ENCODE data around the gene TMEM231. TPM values are rescaled to one million over a fixed set of nuclear protein-coding genes. Genes with fewer than 3 reads are reported as not detected.
"Not testable (repeated sequence)": the region's sequence is repeated elsewhere in the genome, so short reads cannot be mapped to it uniquely, and the experiment has no call there.

Gene TMEM231
- total and polyA plus RNA-seq, 2 donors from 2014 or later: 8.6 to 13.7 TPM

DNA sequence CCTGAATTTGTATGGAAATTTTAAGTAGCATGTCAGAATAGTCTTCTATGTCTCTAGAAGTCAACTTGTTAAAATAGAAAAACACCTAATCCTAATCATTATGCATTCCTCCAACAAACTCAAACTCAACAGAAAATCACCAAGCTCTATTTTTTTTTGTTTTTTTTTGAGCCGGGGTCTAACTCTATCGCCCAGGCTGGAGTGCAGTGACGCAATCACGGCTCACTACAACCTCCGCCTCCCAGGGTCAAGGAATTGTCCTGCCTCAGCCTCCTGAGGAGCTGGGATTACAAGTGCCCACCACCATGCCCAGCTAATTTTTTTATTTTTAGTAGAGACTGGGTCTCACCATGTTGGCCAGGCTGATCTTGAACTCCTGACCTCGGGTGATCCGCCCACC lies 9.8 kb downstream of the TMEM231 start:
- no peak for FAIRE-seq
- DNase-seq: no peak
- H3K4me3 ChIP-seq (ENCODE audit: low read length in 3 of 3): no peak overlapping the region
- H3K4me1 ChIP-seq (ENCODE audit: control insufficient read depth in 2 of 3, insufficient read depth in 2 of 3, low read depth in 1 of 3, low read length in 3 of 3): no peaks in the 10 kb centered on the region
- H3K9me3 ChIP-seq (ENCODE audit: control insufficient read depth in 2 of 3, insufficient read depth in 1 of 3, low read length in 3 of 3): no peaks in the 10 kb centered on the region
- no peaks in the 10 kb centered on the region for H3K27me3 ChIP-seq (ENCODE audit: control insufficient read depth, insufficient read depth, low read length)
- intact Hi-C loops (cut with DNase I): no loop called here
- no peak overlapping the region for H3K27ac ChIP-seq (ENCODE audit: low read depth in 2 of 2, low read length in 2 of 2)
- H3K36me3 ChIP-seq (ENCODE audit: control insufficient read depth in 2 of 3, insufficient read depth in 3 of 3, low read length in 3 of 3): no peaks in the 10 kb centered on the region
- TF ChIP-seq, protein P1, sequence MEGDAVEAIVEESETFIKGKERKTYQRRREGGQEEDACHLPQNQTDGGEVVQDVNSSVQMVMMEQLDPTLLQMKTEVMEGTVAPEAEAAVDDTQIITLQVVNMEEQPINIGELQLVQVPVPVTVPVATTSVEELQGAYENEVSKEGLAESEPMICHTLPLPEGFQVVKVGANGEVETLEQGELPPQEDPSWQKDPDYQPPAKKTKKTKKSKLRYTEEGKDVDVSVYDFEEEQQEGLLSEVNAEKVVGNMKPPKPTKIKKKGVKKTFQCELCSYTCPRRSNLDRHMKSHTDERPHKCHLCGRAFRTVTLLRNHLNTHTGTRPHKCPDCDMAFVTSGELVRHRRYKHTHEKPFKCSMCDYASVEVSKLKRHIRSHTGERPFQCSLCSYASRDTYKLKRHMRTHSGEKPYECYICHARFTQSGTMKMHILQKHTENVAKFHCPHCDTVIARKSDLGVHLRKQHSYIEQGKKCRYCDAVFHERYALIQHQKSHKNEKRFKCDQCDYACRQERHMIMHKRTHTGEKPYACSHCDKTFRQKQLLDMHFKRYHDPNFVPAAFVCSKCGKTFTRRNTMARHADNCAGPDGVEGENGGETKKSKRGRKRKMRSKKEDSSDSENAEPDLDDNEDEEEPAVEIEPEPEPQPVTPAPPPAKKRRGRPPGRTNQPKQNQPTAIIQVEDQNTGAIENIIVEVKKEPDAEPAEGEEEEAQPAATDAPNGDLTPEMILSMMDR (IDR thresholded peaks at IDR 0.05; ENCODE audit: borderline replicate concordance, extremely low read depth, insufficient read depth): no peak
- no peak overlapping the region for H3K9ac ChIP-seq (ENCODE audit: low read length in 3 of 3)

DNA sequence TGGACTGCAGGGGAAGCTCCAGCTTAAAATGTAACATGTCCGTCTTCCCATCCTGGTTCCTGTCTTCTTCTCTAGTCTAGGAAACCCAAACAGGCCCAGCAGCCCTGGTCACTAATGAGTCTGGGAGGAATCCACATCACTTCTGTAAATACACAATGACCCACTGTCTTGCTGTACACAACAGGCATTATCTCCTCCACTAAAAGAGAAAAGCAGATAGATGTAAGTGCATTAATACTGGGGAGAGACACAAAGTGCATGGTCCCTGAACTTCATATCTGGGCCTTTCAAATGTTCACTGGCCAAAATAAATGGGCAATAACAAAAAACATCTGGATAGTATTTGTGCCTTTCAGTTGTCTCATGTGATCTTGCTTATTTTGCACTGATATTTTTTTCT lies 10.2 kb downstream of the TMEM231 start:
- H3K4me3 ChIP-seq (ENCODE audit: low read length in 3 of 3); H3K4me1 ChIP-seq (ENCODE audit: control insufficient read depth in 2 of 3, insufficient read depth in 2 of 3, low read depth in 1 of 3, low read length in 3 of 3); DNase-seq; H3K36me3 ChIP-seq (ENCODE audit: control insufficient read depth in 2 of 3, insufficient read depth in 3 of 3, low read length in 3 of 3); H3K27me3 ChIP-seq (ENCODE audit: control insufficient read depth, insufficient read depth, low read length); H3K9me3 ChIP-seq (ENCODE audit: control insufficient read depth in 2 of 3, insufficient read depth in 1 of 3, low read length in 3 of 3); intact Hi-C loops (cut with DNase I); H3K27ac ChIP-seq (ENCODE audit: low read depth in 2 of 2, low read length in 2 of 2); FAIRE-seq; H3K9ac ChIP-seq (ENCODE audit: low read length in 3 of 3): not testable (repeated sequence)

DNA sequence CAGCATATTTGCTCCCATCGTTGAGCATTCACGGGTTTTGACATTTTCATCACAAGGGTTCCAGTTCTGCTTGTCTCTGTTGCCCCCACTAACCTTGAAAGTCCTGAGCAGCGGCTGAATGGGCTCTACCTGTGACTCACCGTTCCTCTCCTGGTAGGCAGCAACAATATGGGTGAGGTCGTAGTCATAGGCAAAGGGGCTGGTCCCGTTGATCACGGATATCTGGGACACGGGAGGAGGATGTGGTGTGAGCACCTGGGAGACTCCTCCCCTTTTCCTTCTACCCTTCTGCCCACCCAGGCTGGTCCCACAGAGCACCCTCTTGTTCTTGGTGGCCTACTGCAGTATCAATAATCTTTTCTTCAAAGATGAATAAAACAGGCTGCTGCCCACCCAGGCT lies 13.6 kb downstream of the TMEM231 start:
- H3K9ac ChIP-seq (ENCODE audit: low read length in 3 of 3); H3K4me1 ChIP-seq (ENCODE audit: control insufficient read depth in 2 of 3, insufficient read depth in 2 of 3, low read depth in 1 of 3, low read length in 3 of 3); H3K27ac ChIP-seq (ENCODE audit: low read depth in 2 of 2, low read length in 2 of 2); H3K4me3 ChIP-seq (ENCODE audit: low read length in 3 of 3); H3K27me3 ChIP-seq (ENCODE audit: control insufficient read depth, insufficient read depth, low read length); FAIRE-seq; H3K9me3 ChIP-seq (ENCODE audit: control insufficient read depth in 2 of 3, insufficient read depth in 1 of 3, low read length in 3 of 3); H3K36me3 ChIP-seq (ENCODE audit: control insufficient read depth in 2 of 3, insufficient read depth in 3 of 3, low read length in 3 of 3); DNase-seq; intact Hi-C loops (cut with DNase I): not testable (repeated sequence)

DNA sequence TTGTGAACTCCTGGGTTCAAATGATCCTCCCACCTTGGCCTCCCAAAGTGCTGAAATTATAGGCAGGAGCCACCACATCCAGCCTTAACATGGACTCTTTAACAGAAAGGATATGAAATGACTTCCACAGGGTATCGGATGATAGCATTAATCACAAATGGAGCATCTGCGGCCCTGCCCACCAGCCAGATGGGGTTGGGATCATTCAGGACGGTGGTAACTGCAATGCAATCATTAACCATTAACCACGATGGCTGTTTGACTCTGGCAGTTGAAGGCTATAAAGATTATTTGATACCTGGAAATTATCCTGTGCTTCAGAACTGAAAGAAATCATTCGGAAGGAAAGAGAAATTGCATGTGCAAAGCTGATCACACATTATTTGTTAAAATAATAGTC lies 14.8 kb downstream of the TMEM231 start:
- FAIRE-seq (no peak), DNase-seq (no peak)
- Histone ChIP-seq H3K9me3 (ENCODE audit: control insufficient read depth in 2 of 3, insufficient read depth in 1 of 3, low read length in 3 of 3) (no peaks in the 10 kb centered on the region), H3K9ac (ENCODE audit: low read length in 3 of 3) (no peak overlapping the region), H3K4me1 (ENCODE audit: control insufficient read depth in 2 of 3, insufficient read depth in 2 of 3, low read depth in 1 of 3, low read length in 3 of 3) (no peaks in the 10 kb centered on the region), H3K27me3 (ENCODE audit: control insufficient read depth, insufficient read depth, low read length) (no peaks in the 10 kb centered on the region), H3K4me3 (ENCODE audit: low read length in 3 of 3) (no peak overlapping the region), H3K27ac (ENCODE audit: low read depth in 2 of 2, low read length in 2 of 2) (no peak overlapping the region), H3K36me3 (ENCODE audit: control insufficient read depth in 2 of 3, insufficient read depth in 3 of 3, low read length in 3 of 3) (no peaks in the 10 kb centered on the region)
- intact Hi-C loops (cut with DNase I): no loop called here
- TF ChIP-seq, protein P1 (IDR thresholded peaks at IDR 0.05; ENCODE audit: borderline replicate concordance, extremely low read depth, insufficient read depth): no peak

DNA sequence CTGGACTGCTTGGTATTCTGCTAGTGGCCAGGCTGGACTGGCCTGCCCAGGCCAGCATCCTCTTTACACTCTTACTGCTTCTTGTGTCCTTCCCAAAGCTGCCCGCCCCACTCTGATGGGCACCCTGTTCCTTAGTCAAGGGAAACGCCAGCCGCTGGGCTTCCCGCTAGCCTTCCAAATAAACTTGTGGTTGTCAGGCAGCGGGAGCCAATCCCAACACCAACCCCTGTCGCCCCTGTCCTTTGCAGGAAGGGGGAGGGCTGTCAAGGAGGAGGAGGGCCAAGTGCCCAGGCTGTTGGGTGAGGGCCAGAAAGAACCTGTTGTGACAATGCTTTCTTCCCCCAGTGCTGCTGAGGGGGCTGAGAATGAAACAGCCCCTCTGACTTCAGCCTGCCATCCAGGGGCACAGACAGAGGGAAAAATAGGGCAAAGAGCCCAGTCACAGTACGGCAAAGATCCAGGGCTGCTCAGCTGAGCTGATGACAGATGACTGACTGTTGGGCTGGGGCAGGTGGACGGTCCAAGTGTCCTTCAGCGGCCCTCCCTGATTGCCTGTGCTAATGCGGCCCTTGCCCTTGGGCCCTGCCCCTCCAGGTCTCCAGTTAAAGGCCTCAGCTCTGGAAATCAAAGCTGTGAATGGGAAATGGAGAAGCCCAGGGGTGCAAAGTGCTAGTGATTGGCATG lies 17.0 kb downstream of the TMEM231 start:
- H3K27ac ChIP-seq (ENCODE audit: low read depth in 2 of 2, low read length in 2 of 2); H3K36me3 ChIP-seq (ENCODE audit: control insufficient read depth in 2 of 3, insufficient read depth in 3 of 3, low read length in 3 of 3); H3K9ac ChIP-seq (ENCODE audit: low read length in 3 of 3); FAIRE-seq; H3K27me3 ChIP-seq (ENCODE audit: control insufficient read depth, insufficient read depth, low read length); intact Hi-C loops (cut with DNase I); H3K4me3 ChIP-seq (ENCODE audit: low read length in 3 of 3); H3K4me1 ChIP-seq (ENCODE audit: control insufficient read depth in 2 of 3, insufficient read depth in 2 of 3, low read depth in 1 of 3, low read length in 3 of 3); H3K9me3 ChIP-seq (ENCODE audit: control insufficient read depth in 2 of 3, insufficient read depth in 1 of 3, low read length in 3 of 3); DNase-seq: not testable (repeated sequence)

Measured in kidney (tissue), 14 donors.